SK-N-SH treated with all-trans-retinoic acid at 6 μM for 48 hours (cell line): ENCODE results near the gene ST6GALNAC2.

ENCODE experiments used
- BACH2 ChIP-seq: fragments of 250-450 bp; sonication (Bioruptor Pico); IDR thresholded peaks from 2 replicates; pipeline ENCODE4 v1.9.0; 2021; ENCODE audit warnings: mild to moderate bottlenecking, borderline replicate concordance
- CSDC2 ChIP-seq: fragments of 250-450 bp; sonication (Bioruptor Pico); IDR thresholded peaks from 2 replicates; pipeline ENCODE4 v1.5.0; 2020; ENCODE audit warnings: mild to moderate bottlenecking, moderate library complexity
- RARB ChIP-seq: fragments of 250-450 bp; sonication (Bioruptor Pico); IDR thresholded peaks from 2 replicates; pipeline ENCODE4 v1.8.0; 2021; ENCODE audit warnings: mild to moderate bottlenecking, moderate library complexity
- ZFP3 ChIP-seq: fragments of 250-450 bp; sonication (Bioruptor Pico); IDR thresholded peaks from 2 replicates; pipeline ENCODE4 v1.5.0; 2020; ENCODE audit warnings: mild to moderate bottlenecking, moderate library complexity
- ZFP30 ChIP-seq: fragments of 450-650 bp; formaldehyde crosslinking; IDR thresholded peaks from 2 replicates; pipeline ENCODE4 v1.5.0; 2022; ENCODE audit warnings: mild to moderate bottlenecking, moderate library complexity
- ZNF565 ChIP-seq: fragments of 450-650 bp; formaldehyde crosslinking; conservative IDR thresholded peaks from 2 replicates; pipeline ENCODE4 v1.5.0; 2020; ENCODE audit warnings: low read depth, mild to moderate bottlenecking, moderate library complexity
- TF ChIP-seq, protein P1 (sequence below): fragments of 250-450 bp; sonication (Bioruptor Pico); IDR thresholded peaks from 2 replicates; pipeline ENCODE4 v1.8.0; 2020; ENCODE audit warnings: mild to moderate bottlenecking, moderate library complexity, borderline replicate concordance
- TF ChIP-seq, protein P2 (sequence below): fragments of 250-450 bp; sonication (Bioruptor Pico); IDR thresholded peaks from 2 replicates; pipeline ENCODE4 v1.5.1; 2021; ENCODE audit warnings: mild to moderate bottlenecking, moderate library complexity
- TF ChIP-seq, protein P3 (sequence below): fragments of 250-450 bp; sonication (Bioruptor Pico); IDR thresholded peaks from 2 replicates; pipeline ENCODE4 v1.5.1; 2020; ENCODE audit warnings: low read depth, mild to moderate bottlenecking, moderate library complexity

DNA sequence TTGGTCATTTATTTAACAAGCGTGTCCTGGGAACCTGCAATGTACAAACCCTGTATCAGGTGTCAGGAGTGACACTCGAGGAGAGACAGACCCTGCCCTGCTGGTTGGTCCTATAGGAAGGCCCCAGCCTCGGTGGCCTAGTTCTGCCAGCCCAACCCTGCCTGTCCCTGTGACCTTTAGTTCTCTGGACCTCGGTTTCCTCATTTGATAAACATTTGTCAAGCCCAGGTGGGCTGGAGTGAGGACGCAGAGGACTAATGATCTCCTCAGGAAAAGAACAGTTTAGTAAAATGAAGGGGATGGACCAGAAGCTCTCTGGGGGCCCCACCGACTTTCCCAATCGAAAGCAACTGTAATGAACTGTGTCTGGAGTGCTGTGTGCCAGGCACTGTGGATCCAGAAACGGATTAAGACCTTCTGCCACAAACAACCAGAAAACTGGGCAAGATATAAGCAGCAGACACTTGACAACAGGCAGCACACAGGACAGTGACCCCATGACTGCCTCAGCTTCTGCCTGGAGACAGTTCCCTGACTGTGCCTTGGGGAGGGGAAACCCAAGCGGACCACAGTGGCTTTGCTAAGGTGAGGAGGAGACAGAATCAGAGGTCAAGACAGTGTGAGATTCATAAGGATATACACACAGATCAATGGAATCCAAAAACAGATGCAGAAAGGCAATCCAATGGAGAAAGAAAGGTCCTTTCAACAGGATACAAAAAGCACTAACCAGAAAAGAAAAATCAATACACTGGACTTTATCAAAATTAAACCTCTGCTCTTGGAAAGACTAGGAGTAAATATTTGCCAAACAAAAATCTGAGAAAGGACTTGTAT lies 37.1 kb downstream of the ST6GALNAC2 start:
- TF ChIP-seq BACH2 (CRISPR knock-in tag) (no peak), ZFP30 (no peak), ZNF565 (CRISPR knock-in tag) (no peak), RARB (no peak), CSDC2 (CRISPR knock-in tag) (no peak), ZFP3 (CRISPR knock-in tag) (no peak)
- TF ChIP-seq, protein P1, sequence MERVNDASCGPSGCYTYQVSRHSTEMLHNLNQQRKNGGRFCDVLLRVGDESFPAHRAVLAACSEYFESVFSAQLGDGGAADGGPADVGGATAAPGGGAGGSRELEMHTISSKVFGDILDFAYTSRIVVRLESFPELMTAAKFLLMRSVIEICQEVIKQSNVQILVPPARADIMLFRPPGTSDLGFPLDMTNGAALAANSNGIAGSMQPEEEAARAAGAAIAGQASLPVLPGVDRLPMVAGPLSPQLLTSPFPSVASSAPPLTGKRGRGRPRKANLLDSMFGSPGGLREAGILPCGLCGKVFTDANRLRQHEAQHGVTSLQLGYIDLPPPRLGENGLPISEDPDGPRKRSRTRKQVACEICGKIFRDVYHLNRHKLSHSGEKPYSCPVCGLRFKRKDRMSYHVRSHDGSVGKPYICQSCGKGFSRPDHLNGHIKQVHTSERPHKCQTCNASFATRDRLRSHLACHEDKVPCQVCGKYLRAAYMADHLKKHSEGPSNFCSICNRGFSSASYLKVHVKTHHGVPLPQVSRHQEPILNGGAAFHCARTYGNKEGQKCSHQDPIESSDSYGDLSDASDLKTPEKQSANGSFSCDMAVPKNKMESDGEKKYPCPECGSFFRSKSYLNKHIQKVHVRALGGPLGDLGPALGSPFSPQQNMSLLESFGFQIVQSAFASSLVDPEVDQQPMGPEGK (CRISPR knock-in tag): no peak
- TF ChIP-seq, protein P2, sequence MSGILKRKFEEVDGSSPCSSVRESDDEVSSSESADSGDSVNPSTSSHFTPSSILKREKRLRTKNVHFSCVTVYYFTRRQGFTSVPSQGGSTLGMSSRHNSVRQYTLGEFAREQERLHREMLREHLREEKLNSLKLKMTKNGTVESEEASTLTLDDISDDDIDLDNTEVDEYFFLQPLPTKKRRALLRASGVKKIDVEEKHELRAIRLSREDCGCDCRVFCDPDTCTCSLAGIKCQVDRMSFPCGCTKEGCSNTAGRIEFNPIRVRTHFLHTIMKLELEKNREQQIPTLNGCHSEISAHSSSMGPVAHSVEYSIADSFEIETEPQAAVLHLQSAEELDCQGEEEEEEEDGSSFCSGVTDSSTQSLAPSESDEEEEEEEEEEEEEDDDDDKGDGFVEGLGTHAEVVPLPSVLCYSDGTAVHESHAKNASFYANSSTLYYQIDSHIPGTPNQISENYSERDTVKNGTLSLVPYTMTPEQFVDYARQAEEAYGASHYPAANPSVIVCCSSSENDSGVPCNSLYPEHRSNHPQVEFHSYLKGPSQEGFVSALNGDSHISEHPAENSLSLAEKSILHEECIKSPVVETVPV (CRISPR knock-in tag): no peak
- TF ChIP-seq, protein P3, sequence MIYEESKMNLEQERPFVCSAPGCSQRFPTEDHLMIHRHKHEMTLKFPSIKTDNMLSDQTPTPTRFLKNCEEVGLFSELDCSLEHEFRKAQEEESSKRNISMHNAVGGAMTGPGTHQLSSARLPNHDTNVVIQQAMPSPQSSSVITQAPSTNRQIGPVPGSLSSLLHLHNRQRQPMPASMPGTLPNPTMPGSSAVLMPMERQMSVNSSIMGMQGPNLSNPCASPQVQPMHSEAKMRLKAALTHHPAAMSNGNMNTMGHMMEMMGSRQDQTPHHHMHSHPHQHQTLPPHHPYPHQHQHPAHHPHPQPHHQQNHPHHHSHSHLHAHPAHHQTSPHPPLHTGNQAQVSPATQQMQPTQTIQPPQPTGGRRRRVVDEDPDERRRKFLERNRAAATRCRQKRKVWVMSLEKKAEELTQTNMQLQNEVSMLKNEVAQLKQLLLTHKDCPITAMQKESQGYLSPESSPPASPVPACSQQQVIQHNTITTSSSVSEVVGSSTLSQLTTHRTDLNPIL (CRISPR knock-in tag): no peak
